Mesodermal cell (in vitro differentiated cells): Measurements from ENCODE around the gene MRPS26.

ENCODE experiments used
- H3K27ac ChIP-seq: 2 replicates; pipeline ENCODE4 v1.7.0; 2013; ENCODE audit warnings: mild to moderate bottlenecking, low read depth, low read length, moderate library complexity; ENCODE audit not compliant: severe bottlenecking
- H3K36me3 ChIP-seq: 2 replicates; pipeline ENCODE4 v1.7.1; 2013; ENCODE audit warnings: mild to moderate bottlenecking, low read length, moderate library complexity; ENCODE audit not compliant: control insufficient read depth, insufficient read depth
- H3K4me1 ChIP-seq: one replicate; pipeline ENCODE4 v1.7.1; 2013; ENCODE audit warnings: mild to moderate bottlenecking, low read length; ENCODE audit not compliant: insufficient read depth, control insufficient read depth, poor library complexity, severe bottlenecking
- H3K4me3 ChIP-seq: 2 replicates; pipeline ENCODE4 v1.7.0; 2013; ENCODE audit warnings: low read length, control low read depth, mild to moderate bottlenecking; ENCODE audit not compliant: insufficient read depth, poor library complexity, severe bottlenecking; ENCODE audit errors: extremely low read depth
- H3K9me3 ChIP-seq: 2 replicates; pipeline ENCODE4 v1.7.1; 2013; ENCODE audit warnings: mild to moderate bottlenecking, low read length, moderate library complexity; ENCODE audit not compliant: control insufficient read depth
- WGBS, 2 experiments: methylation state at CpG; one replicate each; pipeline ENCODE4 v1.1.5; 2013; ENCODE audit warnings: missing lambda C conversion rate in 2 of 2; ENCODE audit not compliant: insufficient coverage in 2 of 2; 5-methylcytosine and 5-hydroxymethylcytosine counted together

MRPS26 gene

GRCh38 chr20:3041854-3042409 is 3.9 kb upstream of the MRPS26 start:
- peaks cover 36% of the 10 kb centered on the region for H3K36me3 ChIP-seq
- H3K4me3 ChIP-seq = no peak overlapping the region
- no peaks in the 10 kb centered on the region for H3K4me1 ChIP-seq
- WGBS, 2 experiments = 85 to 87% methylated on average over 9 to 10 of the region's 10 CpGs
- no peak overlapping the region for H3K27ac ChIP-seq
- no peaks in the 10 kb centered on the region for H3K9me3 ChIP-seq

DNA sequence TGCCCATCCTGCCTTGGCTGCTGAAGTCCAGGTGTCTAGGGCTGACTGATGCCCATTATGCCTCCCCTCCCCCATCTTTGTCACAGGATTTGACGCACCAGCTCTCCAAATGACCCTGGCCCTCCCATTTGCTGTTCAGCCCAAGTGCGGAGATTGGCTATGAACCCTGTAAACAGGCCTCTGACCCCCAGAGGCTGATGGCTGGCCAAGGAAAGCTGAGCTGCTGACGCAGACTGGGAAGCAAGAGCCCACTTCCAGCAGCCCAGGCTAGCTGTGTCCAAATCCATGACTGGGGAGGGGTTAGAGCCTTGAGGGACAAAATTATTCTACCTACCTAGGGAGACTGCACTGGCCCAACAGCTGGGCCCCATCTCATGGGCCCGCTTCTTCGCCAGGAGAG is 3.2 kb upstream of the MRPS26 start:
- Histone ChIP-seq H3K9me3 (no peaks in the 10 kb centered on the region), H3K27ac (no peak overlapping the region), H3K36me3 (peaks cover 33% of the 10 kb centered on the region), H3K4me1 (no peaks in the 10 kb centered on the region), H3K4me3 (no peak overlapping the region)
- WGBS, 2 experiments = 96 to 100% methylated on average over 3 to 4 of the region's 5 CpGs

DNA sequence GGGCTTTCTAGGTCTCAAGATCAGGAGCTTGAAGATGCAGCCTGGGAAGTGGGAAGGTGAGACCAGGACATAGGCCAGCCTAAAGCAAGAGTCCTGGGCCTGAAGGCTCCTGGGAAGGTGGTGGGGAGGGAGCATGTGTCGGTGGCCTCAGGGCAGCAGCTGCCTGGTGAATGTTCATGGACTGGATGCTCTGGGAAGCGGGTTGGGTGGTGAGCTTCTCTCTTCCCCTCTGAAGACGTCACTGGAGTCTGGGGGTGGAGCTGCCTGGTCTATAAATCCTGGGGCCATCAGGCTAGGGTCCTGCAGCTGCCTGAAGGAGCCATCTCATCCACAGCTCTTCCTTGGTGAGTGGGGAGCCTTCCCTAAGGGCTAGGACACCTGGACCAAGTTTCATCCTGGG is 2.5 kb upstream of the MRPS26 start, which contains the start of gene GNRH2:
Gene GNRH2 (plus strand): TSS at position 301 of the 400 bp plus-strand sequence. CDS start 793 bp downstream, outside the sequence.
- no peak within 1 kb of the TSS for H3K27ac ChIP-seq
- 91 to 100% methylated on average over 2 to 3 of the region's 3 CpGs for WGBS, 2 experiments

DNA sequence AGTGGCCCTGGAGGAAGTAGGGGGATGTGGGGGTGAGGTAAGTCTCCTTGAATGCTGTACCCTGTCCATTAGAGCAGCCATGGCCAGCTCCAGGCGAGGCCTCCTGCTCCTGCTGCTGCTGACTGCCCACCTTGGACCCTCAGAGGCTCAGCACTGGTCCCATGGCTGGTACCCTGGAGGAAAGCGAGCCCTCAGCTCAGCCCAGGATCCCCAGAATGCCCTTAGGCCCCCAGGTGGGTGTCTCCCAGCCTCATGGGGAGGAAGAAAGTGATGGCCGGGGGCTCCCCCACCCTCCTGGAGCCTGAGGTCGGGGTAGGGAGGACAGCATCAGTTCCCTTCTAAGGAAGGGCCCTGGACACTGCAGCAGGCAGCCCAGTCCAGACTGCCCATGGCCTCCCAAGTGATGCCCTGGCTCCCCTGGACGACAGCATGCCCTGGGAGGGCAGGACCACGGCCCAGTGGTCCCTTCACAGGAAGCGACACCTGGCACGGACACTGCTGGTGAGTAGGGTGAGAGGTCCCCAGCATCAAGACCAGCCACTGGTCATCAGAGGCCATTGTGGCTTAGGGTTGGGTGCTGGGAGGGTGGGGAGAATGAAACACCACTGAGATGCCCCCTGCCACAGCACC is 1.4 kb upstream of the MRPS26 start:
- H3K27ac ChIP-seq = no peak overlapping the region
- no peaks in the 10 kb centered on the region for H3K4me1 ChIP-seq
- H3K9me3 ChIP-seq = no peaks in the 10 kb centered on the region
- 80 to 96% methylated on average over 2 to 6 of the region's 8 CpGs for WGBS, 2 experiments
- H3K36me3 ChIP-seq = peaks cover 35% of the 10 kb centered on the region
- H3K4me3 ChIP-seq = no peak overlapping the region

More for the DNA sequence above, 2.5 kb upstream of the MRPS26 start, which contains the start of gene GNRH2:
- H3K36me3 ChIP-seq = peaks cover 35% of the 10 kb centered on the region
- H3K4me1 ChIP-seq = no peaks in the 10 kb centered on the region
- H3K4me3 ChIP-seq = no peak within 1 kb of the TSS
- H3K9me3 ChIP-seq = no peaks in the 10 kb centered on the region

DNA sequence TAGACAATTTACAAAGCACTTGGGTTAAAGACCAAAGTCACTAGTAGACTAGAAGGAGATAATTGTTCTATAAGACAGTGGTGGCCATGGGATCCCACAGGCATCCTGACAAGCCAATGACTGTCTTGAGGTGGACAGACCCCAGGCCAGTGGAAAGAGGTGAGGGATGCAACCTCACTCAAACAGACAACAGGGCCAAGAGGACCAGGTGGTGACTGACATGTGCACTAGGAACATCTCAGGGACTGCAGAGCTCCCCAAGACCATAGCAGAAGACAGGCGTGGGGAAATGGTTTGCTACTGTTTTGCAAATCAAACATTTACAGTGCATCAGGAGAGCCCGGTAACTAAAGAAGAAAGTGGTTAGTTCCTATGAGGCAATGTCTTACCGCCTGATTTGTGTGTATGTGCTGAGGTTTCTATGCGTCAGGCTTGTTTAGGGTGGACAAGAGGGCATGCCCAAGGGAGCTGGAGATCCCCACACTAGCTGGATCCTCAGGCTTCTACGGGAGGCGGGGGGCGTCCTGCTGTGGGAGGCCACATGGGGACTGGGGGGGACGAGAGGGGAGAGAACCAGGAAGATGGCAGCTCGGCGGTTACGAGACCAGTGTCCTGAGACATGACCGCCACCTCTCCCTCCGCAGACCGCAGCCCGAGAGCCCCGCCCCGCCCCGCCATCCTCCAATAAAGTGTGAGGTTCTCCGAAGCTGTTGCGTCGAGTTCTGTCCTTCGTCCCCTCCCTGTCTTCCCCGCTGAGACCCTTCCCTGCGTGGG is 623 bp upstream of the MRPS26 start:
- Histone ChIP-seq H3K4me1 (no peaks in the 10 kb centered on the region), H3K36me3 (peaks cover 32% of the 10 kb centered on the region), H3K9me3 (no peaks in the 10 kb centered on the region), H3K27ac (peak overlapping the region; percentile 74), H3K4me3 (peak overlapping the region; percentile 96)
- WGBS, 2 experiments = 9 to 14% methylated on average over 20 to 24 of the region's 24 CpGs

GRCh38 chr20:3046677-3047462 is 1.0 kb downstream of the MRPS26 start:
- H3K4me3 ChIP-seq = peak overlapping the region; percentile 96
- no peaks in the 10 kb centered on the region for H3K9me3 ChIP-seq
- no peaks in the 10 kb centered on the region for H3K4me1 ChIP-seq
- WGBS, 2 experiments = 38 to 41% methylated on average over 33 to 35 of the region's 39 CpGs
- H3K27ac ChIP-seq = no peak overlapping the region
- peaks cover 31% of the 10 kb centered on the region for H3K36me3 ChIP-seq

GRCh38 chr20:3047486-3048419 is 1.9 kb downstream of the MRPS26 start:
- Histone ChIP-seq H3K9me3 (no peaks in the 10 kb centered on the region), H3K4me1 (no peaks in the 10 kb centered on the region), H3K27ac (no peak overlapping the region), H3K36me3 (peaks cover 31% of the 10 kb centered on the region), H3K4me3 (no peak overlapping the region)
- 96 to 99% methylated on average over 11 to 12 of the region's 14 CpGs for WGBS, 2 experiments

- 83% methylated on average over 5 to 6 of the region's 7 CpGs for WGBS, 2 experiments
- Histone ChIP-seq H3K9me3 (no peaks in the 10 kb centered on the region), H3K27ac (no peak overlapping the region), H3K4me3 (no peak overlapping the region), H3K36me3 (peaks cover 31% of the 10 kb centered on the region), H3K4me1 (no peaks in the 10 kb centered on the region)
Measured at GRCh38 chr20:3051385-3052019, 5.7 kb downstream of the MRPS26 start.

- Histone ChIP-seq H3K27ac (no peak overlapping the region), H3K4me3 (no peak overlapping the region), H3K36me3 (no peaks in the 10 kb centered on the region), H3K4me1 (no peaks in the 10 kb centered on the region), H3K9me3 (no peaks in the 10 kb centered on the region)
- WGBS, 2 experiments = 80 to 92% methylated on average over 3 of the region's 3 CpGs
Measured at GRCh38 chr20:3059489-3059888, 13.6 kb downstream of the MRPS26 start.
